Prostate gland (tissue), 2 donors: ENCODE results near the gene SELENOK.

Experiments used
- CTCF ChIP-seq, 4 experiments: fragments of 200-600 bp in 2 of 4; fragments of 450-650 bp in 2 of 4; sonication (generic) in 2 of 4; IDR thresholded peaks; 1 replicate in 3 of 4; 2 replicates in 1 of 4; pipeline ENCODE4 v1.5.1; 2016 to 2019; ENCODE audit warnings: antibody characterized with exemption in 4 of 4, mild to moderate bottlenecking in 2 of 4, moderate library complexity in 2 of 4
- POLR2A ChIP-seq: fragments of 450-650 bp; IDR thresholded peaks from one replicate; pipeline ENCODE4 v1.6.1; 2016; ENCODE audit warnings: antibody characterized with exemption, mild to moderate bottlenecking
- POLR2AphosphoS5 ChIP-seq: sonication (generic); formaldehyde crosslinking; IDR thresholded peaks from one replicate; pipeline ENCODE4 v1.6.1; 2017; ENCODE audit warnings: antibody characterized with exemption

GRCh38 chr3:53940623-53941022, 49.0 kb upstream of the SELENOK start:
- TF ChIP-seq POLR2A (no peak), POLR2AphosphoS5 (no peak), CTCF (IDR thresholded peaks at IDR 0.05) (no peak)
